LNCAP (cell line): ENCODE results near the gene AKT3.

Source experiments
- TF ChIP-seq, protein P1 (sequence below): fragments of 450-650 bp; IDR thresholded peaks from 2 replicates; pipeline ENCODE4 v1.5.1; 2017; ENCODE audit warnings: mild to moderate bottlenecking

Gene AKT3

DNA sequence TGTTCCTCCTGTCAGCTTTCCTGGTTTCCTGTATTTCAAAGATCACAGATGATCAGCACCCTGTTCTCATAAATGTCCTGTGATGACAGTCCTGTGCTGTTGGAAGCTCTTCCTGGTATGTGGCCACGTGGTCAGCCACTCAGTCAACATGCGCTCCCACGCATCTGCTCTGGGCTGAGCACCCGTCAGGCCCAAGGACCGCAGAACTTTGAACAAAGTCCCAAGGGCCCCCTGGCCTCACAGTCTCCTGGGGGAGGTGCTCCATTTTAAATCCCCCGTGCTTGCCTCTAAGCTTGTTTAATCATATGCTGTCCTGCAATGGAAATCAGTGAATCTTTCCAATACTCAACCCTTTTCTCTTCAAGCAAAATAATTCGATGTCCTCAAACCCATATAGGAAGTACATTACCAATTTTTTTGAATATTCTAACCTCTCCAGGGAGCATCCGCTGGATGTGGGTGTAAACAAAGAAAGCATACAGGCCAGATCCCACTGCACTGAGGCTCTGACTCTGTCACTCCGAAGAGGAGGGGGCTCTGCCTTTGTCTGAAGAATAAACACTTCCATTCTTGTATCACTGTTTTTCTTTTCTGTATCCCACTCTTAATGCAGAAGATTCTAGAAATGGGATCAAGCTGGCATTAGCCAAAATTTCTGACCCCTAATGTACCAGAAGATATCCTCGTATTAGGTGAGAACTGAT lies 343.9 kb downstream of the AKT3 start:
- TF ChIP-seq, protein P1, sequence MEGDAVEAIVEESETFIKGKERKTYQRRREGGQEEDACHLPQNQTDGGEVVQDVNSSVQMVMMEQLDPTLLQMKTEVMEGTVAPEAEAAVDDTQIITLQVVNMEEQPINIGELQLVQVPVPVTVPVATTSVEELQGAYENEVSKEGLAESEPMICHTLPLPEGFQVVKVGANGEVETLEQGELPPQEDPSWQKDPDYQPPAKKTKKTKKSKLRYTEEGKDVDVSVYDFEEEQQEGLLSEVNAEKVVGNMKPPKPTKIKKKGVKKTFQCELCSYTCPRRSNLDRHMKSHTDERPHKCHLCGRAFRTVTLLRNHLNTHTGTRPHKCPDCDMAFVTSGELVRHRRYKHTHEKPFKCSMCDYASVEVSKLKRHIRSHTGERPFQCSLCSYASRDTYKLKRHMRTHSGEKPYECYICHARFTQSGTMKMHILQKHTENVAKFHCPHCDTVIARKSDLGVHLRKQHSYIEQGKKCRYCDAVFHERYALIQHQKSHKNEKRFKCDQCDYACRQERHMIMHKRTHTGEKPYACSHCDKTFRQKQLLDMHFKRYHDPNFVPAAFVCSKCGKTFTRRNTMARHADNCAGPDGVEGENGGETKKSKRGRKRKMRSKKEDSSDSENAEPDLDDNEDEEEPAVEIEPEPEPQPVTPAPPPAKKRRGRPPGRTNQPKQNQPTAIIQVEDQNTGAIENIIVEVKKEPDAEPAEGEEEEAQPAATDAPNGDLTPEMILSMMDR: no peak

DNA sequence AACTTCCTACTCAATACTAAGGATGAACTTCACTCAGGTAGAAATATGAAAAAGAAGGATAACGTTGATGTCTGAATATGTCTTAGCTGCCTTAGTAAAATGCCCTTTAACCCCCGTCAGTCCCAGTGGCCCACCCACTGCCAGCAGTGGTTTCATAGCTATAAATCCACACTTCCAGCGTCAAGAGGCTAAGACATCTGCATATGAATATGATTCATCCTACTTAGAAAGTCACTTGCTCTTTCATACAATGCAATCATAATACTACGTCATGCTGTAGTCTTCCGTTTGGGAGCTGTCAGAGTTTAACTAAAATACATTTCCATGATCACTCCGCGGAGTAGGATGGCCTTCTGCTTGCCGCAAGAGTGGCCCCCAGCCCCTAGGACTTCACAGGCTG lies 346.9 kb downstream of the AKT3 start:
- TF ChIP-seq, protein P1: no peak

DNA sequence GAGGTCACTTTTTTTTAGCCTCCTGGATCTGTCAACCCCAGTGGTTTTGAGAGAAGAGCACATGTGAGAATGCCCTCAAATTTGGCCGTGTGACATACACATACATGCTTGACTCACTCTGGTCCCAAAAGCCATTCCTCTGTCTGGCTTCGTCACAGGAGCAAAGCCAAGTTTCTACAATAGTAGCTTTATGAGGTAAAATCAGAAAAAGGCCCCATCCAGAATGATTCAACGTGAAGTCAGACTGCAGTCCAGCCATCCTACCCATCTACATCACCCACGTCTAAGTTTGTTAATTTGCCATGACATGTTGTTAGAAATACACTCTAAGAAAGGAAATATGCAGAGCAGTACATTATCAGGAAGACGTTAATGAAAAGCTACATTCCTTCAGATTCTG lies 349.0 kb downstream of the AKT3 start:
- TF ChIP-seq, protein P1: no peak

DNA sequence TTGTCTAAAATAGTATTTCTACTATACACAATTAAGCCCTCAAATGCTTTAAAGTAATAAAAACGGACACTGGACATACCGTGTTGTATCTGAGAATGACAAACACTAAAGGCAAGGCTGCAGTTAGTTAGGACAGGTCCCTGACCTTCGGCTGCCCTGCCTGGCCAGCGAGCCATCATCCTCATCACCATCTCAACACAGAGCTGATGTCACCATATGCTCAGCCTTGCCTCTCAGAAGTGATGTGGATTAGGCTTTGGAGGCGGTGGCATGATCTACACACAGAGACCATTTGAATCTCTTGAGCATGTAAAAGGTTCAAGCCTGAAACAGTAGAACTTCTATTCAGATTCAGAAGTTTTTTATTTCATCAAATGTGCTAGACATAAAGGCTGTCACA lies 349.5 kb downstream of the AKT3 start:
- TF ChIP-seq, protein P1: no peak

DNA sequence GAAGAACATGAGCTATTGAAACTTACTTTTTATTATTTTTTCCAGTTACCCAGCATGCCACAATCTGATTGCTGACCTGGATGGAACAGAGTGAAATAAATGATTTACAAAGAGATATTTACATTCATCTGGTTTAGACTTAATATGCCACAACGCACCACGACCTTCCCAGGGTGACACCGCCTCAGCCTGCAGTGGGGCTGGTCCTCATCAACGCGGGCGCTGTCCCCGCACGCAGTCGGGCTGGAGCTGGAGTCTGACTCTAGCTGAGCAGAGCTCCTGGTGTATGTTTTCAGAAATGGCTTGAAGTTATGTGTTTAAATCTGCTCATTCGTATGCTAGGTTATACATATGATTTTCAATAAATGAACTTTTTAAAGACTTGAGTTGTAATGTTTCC lies 350.3 kb downstream of the AKT3 start:
- TF ChIP-seq, protein P1: no peak

DNA sequence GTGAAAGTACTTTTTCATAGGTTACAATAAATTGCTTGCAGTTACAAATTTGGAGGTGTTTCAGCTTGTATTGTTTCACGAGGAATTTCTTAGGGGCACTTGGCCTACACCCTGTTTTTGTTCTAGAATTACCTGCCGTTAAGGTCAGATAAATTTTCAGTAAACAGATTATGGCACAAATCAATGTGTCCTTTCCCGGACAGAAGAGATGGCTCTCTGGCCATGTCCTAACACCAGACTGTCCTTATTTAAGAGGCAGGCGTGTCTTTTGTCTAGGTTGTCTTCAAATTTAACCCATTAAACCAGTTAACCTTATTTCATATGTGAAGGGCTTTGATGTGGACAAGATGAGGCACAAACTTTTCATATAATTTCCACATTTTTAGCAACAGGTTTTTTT lies 350.8 kb downstream of the AKT3 start:
- TF ChIP-seq, protein P1: no peak

DNA sequence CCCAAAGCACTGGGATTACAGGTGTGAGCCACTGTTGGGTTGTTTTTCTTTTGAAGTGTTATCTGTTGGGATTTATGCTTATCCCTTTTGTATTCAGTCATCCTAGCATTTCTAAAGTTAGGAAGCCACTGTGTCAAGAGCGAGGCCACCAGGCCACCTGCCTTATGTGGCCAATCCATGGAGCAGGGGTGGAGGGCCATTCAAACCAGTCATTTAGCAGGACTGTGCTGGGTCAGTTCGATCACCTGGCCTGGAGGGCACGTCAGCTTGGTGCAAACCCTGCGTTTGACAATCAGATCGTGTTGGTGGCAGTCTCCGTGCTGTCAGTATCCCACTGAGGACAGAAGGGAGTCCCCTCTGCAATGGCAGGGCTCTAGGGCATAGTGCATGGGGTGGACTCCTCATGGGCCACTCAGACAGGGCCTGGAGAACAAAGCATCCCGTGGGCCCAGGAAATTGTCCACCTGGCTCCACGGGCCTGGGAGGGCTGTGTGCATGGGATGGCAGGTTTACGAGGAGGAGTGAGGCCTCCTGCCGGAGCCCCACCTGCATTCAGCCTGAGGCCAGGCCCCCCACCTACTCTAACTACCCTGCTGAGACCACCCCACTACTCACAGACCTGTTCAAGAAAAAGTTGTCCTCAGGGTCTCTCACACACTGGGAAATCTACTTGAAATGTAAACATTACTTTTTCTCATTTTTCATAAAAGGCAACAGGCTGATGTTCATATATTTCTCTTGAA lies 351.9 kb downstream of the AKT3 start:
- TF ChIP-seq, protein P1: no peak
